Left lobe of liver (tissue), 2 donors: ENCODE data around the gene CCT6B. TPM values are rescaled to one million over a fixed set of nuclear protein-coding genes. Genes with fewer than 3 reads are reported as not detected.
"Not testable (repeated sequence)": the region's sequence is repeated elsewhere in the genome, so short reads cannot be mapped to it uniquely, and the experiment has no call there.

Source experiments
- ATAC-seq: fragments of 200-7000 bp; cut with Tn5 transposase; one replicate; pipeline ENCODE4 v1.9.1; 2020; ENCODE audit warnings: mild to moderate bottlenecking, moderate library complexity
- DNase-seq: peaks from one replicate; pipeline ENCODE4 v3.0.0-alpha.2; 2020; ENCODE audit warnings: low spot score
- total RNA-seq: library from RNA; stranded (reverse); gene quantifications from one replicate; pipeline ENCODE4 v1.2.1, GENCODE V29; 2021
- donor health status: DM: no; HTN: no; CAD: no; lungs with moderate emphysema.
- donor health status: DM: no; HTN: yes; CAD: no.

The CCT6B gene
- 2.1 TPM for total RNA-seq

- peak; percentile 94 for DNase-seq
- peak; percentile 96 for ATAC-seq
These were observed at the start of gene CCT6B, which contains the start of gene ZNF830 for GRCh38 chr17:34961093-34961911. CCT6B (minus strand) TSS chr17:34961460; CDS start chr17:34961393, 67 bp downstream. ZNF830 (plus strand) TSS chr17:34961540; CDS start chr17:34961567, 27 bp downstream.

GRCh38 chr17:35010093-35010492 is 48.8 kb upstream of the CCT6B start:
- ATAC-seq, result no peak
- no peak for DNase-seq

- DNase-seq (no peak), ATAC-seq (peak; percentile 51)
These were observed 45.7 kb upstream of the CCT6B start for GRCh38 chr17:35006961-35007360.

GRCh38 chr17:35006345-35006744 is 45.1 kb upstream of the CCT6B start:
- no peak for ATAC-seq
- DNase-seq, result no peak

- DNase-seq (no peak), ATAC-seq (no peak)
These were observed 42.5 kb upstream of the CCT6B start for GRCh38 chr17:35003778-35004177.

- DNase-seq (no peak), ATAC-seq (peak; percentile 57)
These were observed 41.8 kb upstream of the CCT6B start for GRCh38 chr17:35002876-35003551.

GRCh38 chr17:35001549-35001948 is 40.3 kb upstream of the CCT6B start:
- no peak for DNase-seq
- no peak for ATAC-seq

GRCh38 chr17:35000965-35001364 is 39.7 kb upstream of the CCT6B start:
- ATAC-seq, DNase-seq: not testable (repeated sequence)

GRCh38 chr17:34999456-34999855 is 38.2 kb upstream of the CCT6B start:
- ATAC-seq (no peak), DNase-seq (no peak)

- ATAC-seq (peak; percentile 95), DNase-seq (peak; percentile 78)
These were observed 36.9 kb upstream of the CCT6B start for GRCh38 chr17:34998205-34998604.

GRCh38 chr17:34997355-34997862 is 36.1 kb upstream of the CCT6B start:
- DNase-seq (no peak), ATAC-seq (peak; percentile 17)

- ATAC-seq, result no peak
- no peak for DNase-seq
These were observed 35.4 kb upstream of the CCT6B start for GRCh38 chr17:34996422-34997285.

- DNase-seq (no peak), ATAC-seq (no peak)
These were observed 31.8 kb upstream of the CCT6B start for GRCh38 chr17:34993031-34993430.

GRCh38 chr17:34991606-34992005 is 30.3 kb upstream of the CCT6B start:
- ATAC-seq, result no peak

GRCh38 chr17:34990921-34991365 is 29.7 kb upstream of the CCT6B start:
- DNase-seq (no peak), ATAC-seq (no peak)

More at GRCh38 chr17:34991606-34992005, 30.3 kb upstream of the CCT6B start:
- DNase-seq, result no peak

GRCh38 chr17:34989473-34989872 is 28.2 kb upstream of the CCT6B start:
- DNase-seq (no peak), ATAC-seq (no peak)

GRCh38 chr17:34988644-34989043 is 27.4 kb upstream of the CCT6B start:
- no peak for DNase-seq
- no peak for ATAC-seq

- ATAC-seq (no peak), DNase-seq (no peak)
These were observed 26.0 kb upstream of the CCT6B start for GRCh38 chr17:34987232-34987631.

GRCh38 chr17:34981538-34982241 is 20.4 kb upstream of the CCT6B start:
- DNase-seq, result no peak
- ATAC-seq, result no peak
